GM12801 (cell line): ENCODE results near the gene LGR5.

Experiments
- TF ChIP-seq, protein P1 (sequence below): IDR thresholded peaks from one replicate; pipeline ENCODE4 v1.5.1; 2011; ENCODE audit warnings: control low read depth; ENCODE audit not compliant: insufficient read length; ENCODE audit errors: extremely low read depth

Gene LGR5

DNA sequence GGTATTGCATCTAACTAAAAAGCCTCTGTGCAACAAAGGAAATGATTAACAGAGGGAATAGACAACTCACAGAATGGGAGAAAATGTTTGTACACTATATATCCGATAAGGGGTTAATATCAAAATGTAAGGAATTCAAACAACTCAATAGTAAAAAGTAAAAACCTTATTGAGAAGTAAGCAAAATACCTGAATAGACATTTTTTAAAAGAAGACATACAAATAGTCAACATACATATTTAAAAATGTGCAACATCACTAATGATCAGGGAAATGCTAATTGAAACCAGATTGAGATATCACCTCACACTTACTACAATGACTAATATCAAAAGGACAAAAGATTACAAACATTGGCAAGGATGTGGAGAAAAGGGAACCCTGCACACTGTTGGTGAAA, 31.9 kb upstream of the LGR5 start:
- TF ChIP-seq, protein P1, sequence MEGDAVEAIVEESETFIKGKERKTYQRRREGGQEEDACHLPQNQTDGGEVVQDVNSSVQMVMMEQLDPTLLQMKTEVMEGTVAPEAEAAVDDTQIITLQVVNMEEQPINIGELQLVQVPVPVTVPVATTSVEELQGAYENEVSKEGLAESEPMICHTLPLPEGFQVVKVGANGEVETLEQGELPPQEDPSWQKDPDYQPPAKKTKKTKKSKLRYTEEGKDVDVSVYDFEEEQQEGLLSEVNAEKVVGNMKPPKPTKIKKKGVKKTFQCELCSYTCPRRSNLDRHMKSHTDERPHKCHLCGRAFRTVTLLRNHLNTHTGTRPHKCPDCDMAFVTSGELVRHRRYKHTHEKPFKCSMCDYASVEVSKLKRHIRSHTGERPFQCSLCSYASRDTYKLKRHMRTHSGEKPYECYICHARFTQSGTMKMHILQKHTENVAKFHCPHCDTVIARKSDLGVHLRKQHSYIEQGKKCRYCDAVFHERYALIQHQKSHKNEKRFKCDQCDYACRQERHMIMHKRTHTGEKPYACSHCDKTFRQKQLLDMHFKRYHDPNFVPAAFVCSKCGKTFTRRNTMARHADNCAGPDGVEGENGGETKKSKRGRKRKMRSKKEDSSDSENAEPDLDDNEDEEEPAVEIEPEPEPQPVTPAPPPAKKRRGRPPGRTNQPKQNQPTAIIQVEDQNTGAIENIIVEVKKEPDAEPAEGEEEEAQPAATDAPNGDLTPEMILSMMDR = no peak

DNA sequence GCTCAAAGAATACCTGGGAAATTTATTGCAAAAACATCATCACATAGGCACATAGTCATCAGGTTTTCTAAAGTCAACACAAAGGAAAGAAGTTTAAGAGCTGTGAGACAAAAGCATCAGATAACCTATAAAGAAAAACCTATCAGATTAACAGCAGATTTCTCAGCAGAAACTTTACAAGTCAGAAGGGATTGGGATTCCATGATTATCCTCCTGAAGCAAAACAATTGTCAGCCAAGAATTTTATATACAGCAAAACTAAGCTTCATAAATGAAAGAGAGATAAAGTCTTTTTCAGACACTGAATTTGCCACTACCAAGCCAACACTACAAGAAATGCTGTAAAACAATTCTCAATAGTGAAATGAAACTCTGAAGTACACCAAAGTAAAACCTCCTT, 28.8 kb upstream of the LGR5 start:
- TF ChIP-seq, protein P1 = no peak

DNA sequence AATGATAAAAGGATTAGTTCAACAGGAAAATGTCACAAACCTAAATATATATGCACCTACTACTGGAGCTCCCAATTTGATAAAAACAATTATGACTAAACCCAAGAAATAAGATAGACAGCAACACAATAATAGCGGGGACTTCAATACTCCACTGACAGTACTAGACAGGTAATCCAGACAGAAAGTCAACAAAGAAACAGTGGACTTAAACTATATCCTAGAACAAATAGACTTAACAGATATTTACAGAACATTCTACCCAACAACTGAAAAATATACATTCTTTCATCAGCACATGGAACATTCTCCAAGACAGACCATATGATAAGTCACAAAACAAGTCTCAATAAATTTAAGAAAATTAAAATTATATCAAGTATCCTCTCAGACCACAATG, 28.0 kb upstream of the LGR5 start:
- TF ChIP-seq, protein P1 = no peak

DNA sequence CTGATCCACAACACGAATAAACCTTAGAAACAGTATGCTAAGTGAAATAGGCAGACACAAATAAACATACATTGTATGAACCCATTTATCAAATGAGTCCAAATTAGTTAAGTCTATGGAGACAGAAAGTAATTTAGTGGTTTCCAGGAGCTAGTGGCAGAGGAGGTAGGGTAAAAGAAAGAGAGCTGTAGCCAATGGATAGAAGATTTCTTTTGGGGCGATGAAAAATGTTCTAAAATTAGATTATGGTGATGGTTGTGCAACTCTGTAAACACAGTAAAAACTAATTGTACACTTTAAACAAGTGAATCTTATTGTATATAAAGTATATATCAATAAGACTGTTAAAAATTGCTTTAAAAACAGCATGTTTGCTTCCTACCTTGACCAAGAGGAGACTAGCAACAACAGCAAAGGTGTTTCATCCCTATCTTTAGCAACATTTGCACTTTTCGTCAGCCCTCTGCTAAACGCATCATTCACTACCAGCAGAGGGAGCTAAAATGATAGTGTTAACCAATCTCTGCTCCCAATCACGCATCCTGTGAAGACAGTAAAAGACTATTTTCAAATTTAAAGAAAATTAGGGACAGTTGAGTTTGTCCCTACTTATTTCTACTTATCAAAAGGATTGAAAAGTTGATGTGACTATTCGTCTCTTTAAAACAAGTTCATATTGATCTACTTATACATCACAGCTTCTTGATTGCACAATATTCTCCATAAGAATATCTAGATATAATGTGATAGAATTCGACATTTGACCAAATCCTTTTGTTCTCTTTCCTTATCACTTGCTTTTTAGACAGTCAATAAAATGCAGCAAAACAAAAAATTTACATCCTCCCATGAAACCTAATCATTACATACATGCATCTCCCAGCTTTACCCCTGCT, 24.0 kb upstream of the LGR5 start:
- TF ChIP-seq, protein P1 = no peak

DNA sequence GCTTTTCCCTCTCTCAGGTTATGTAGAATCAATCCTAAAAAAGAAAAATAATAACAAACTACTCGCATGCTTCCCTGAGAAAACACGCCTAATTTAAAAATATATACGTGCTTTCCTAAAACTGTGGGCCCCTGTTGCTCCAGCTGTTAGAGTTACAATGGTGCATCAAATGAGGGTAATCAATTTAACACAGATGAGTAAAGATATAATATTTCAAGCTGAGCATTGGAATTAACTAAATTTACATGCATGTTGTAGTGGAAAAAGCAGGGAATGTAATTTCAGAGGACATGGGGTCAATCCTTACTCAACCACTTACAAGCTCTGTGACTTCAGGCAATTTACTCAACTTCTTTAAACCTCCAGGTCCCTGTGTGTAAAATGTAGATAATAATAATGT, 22.4 kb upstream of the LGR5 start:
- TF ChIP-seq, protein P1 = no peak

DNA sequence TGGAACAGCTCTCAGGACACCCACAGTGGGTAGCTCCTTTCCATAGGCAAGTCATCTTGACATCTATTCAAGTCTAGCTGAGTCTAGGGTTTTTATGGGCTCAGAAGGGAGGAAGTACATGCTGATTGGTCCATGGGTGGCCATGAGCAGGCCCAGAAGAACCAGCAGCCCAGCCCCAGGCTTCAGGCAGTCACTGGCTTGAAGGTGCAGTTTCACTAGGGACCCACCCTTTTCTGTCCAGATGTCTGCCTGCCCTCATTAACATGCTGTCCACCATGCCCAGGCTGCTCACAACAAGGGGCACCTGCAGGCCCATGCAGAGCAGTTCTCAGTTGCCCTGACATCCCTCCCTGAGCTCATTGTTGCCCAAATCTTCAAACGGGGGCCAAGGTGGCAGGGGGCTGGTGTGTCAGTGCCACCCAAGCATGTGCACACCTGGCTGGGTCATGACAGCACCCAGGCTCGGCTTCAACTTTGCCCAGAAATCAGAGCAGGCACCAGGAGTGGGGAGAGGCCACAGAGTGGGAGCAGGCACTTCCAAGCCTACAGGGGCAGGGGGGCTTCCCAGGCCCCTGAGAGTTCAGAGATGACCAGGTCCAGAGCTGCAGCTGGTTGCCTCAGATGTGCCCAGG, 18.7 kb upstream of the LGR5 start:
- TF ChIP-seq, protein P1 = no peak

DNA sequence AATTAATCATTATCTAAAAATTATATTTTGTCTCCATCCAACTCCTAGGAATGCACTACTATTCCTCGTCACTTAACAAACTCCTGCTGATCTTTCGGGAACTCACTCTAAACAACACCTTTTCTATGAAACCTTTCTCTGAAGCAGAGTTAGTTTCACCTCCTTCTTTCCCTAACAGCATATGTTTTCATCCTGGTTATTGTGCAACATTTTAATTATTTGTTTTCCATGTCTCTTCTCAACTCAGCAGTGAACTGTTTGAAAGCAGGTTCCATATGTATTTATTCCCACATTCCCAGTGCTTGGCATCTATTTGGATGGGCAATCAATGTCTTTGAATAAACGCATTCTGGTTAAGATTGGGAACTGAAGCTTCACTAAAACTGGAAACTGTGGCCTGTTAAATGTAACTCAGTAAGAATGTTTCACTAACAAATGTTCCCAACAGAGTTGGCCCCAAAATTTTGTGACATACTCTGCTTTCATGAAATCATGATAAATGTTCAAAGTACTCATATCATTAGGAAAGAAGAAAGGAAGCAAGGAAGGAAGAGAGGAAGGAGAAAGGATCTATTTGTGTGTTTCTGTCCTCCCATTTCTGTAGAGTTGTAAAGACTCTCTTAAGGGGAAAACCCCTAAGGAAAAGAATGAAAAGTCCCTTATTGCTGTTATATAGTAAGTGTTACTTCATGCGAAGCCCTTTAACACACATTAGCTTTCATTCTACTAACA, 13.9 kb upstream of the LGR5 start:
- TF ChIP-seq, protein P1 = no peak
